ENCODE results near the gene RORC.

RORC gene

GRCh38 chr1:151819227-151819835 is 12.3 kb downstream of the RORC start:
- no peaks in the 10 kb centered on the region for H3K9me3 ChIP-seq (ENCODE audit: control insufficient read depth in 1 of 2, low read length in 2 of 2)
- H3K27me3 ChIP-seq (ENCODE audit: control insufficient read depth in 1 of 2, insufficient read depth in 2 of 2, low read length in 2 of 2): no peaks in the 10 kb centered on the region
- no peak overlapping the region for H3K4me3 ChIP-seq (ENCODE audit: low read depth in 1 of 2, low read length in 2 of 2)
- H3K27ac ChIP-seq (ENCODE audit: low read depth, low read length): no peak overlapping the region
- H3K4me1 ChIP-seq (ENCODE audit: control insufficient read depth in 1 of 2, insufficient read depth in 2 of 2, low read length in 2 of 2): peaks cover 4 to 6% of the 10 kb centered on the region in 2 donors
- peaks cover 0 to 31% of the 10 kb centered on the region in 2 donors for H3K36me3 ChIP-seq (ENCODE audit: control insufficient read depth in 1 of 2, insufficient read depth in 2 of 2, low read length in 2 of 2)
- no peak overlapping the region for H3K9ac ChIP-seq (ENCODE audit: low read depth in 1 of 2, low read length in 2 of 2)

- Histone ChIP-seq H3K4me1 (ENCODE audit: control insufficient read depth in 1 of 2, insufficient read depth in 2 of 2, low read length in 2 of 2) (peaks cover 4 to 6% of the 10 kb centered on the region in 2 donors), H3K4me3 (ENCODE audit: low read depth in 1 of 2, low read length in 2 of 2) (no peak overlapping the region), H3K9ac (ENCODE audit: low read depth in 1 of 2, low read length in 2 of 2) (no peak overlapping the region), H3K27ac (ENCODE audit: low read depth, low read length) (no peak overlapping the region), H3K27me3 (ENCODE audit: control insufficient read depth in 1 of 2, insufficient read depth in 2 of 2, low read length in 2 of 2) (no peaks in the 10 kb centered on the region), H3K9me3 (ENCODE audit: control insufficient read depth in 1 of 2, low read length in 2 of 2) (no peaks in the 10 kb centered on the region), H3K36me3 (ENCODE audit: control insufficient read depth in 1 of 2, insufficient read depth in 2 of 2, low read length in 2 of 2) (peaks cover 0 to 40% of the 10 kb centered on the region in 2 donors)
Measured at GRCh38 chr1:151817353-151817730, 14.3 kb downstream of the RORC start.

GRCh38 chr1:151816548-151817352 is 14.9 kb downstream of the RORC start:
- peaks cover 4 to 6% of the 10 kb centered on the region in 2 donors for H3K4me1 ChIP-seq (ENCODE audit: control insufficient read depth in 1 of 2, insufficient read depth in 2 of 2, low read length in 2 of 2)
- no peak overlapping the region for H3K9ac ChIP-seq (ENCODE audit: low read depth in 1 of 2, low read length in 2 of 2)
- H3K9me3 ChIP-seq (ENCODE audit: control insufficient read depth in 1 of 2, low read length in 2 of 2): no peaks in the 10 kb centered on the region
- peaks cover 4 to 41% of the 10 kb centered on the region in 2 donors for H3K36me3 ChIP-seq (ENCODE audit: control insufficient read depth in 1 of 2, insufficient read depth in 2 of 2, low read length in 2 of 2)
- no peak overlapping the region for H3K27ac ChIP-seq (ENCODE audit: low read depth, low read length)
- H3K27me3 ChIP-seq (ENCODE audit: control insufficient read depth in 1 of 2, insufficient read depth in 2 of 2, low read length in 2 of 2): no peaks in the 10 kb centered on the region
- no peak overlapping the region for H3K4me3 ChIP-seq (ENCODE audit: low read depth in 1 of 2, low read length in 2 of 2)

GRCh38 chr1:151815716-151816327 is 15.8 kb downstream of the RORC start:
- H3K4me3 ChIP-seq (ENCODE audit: low read depth in 1 of 2, low read length in 2 of 2): no peak overlapping the region
- H3K36me3 ChIP-seq (ENCODE audit: control insufficient read depth in 1 of 2, insufficient read depth in 2 of 2, low read length in 2 of 2): peaks cover 4 to 48% of the 10 kb centered on the region in 2 donors
- no peak overlapping the region for H3K27ac ChIP-seq (ENCODE audit: low read depth, low read length)
- H3K9ac ChIP-seq (ENCODE audit: low read depth in 1 of 2, low read length in 2 of 2): no peak overlapping the region
- H3K4me1 ChIP-seq (ENCODE audit: control insufficient read depth in 1 of 2, insufficient read depth in 2 of 2, low read length in 2 of 2): peaks cover 0 to 6% of the 10 kb centered on the region in 2 donors
- H3K9me3 ChIP-seq (ENCODE audit: control insufficient read depth in 1 of 2, low read length in 2 of 2): no peaks in the 10 kb centered on the region
- H3K27me3 ChIP-seq (ENCODE audit: control insufficient read depth in 1 of 2, insufficient read depth in 2 of 2, low read length in 2 of 2): no peaks in the 10 kb centered on the region

GRCh38 chr1:151814971-151815545 is 16.5 kb downstream of the RORC start:
- H3K9ac ChIP-seq (ENCODE audit: low read depth in 1 of 2, low read length in 2 of 2): no peak overlapping the region
- no peaks in the 10 kb centered on the region for H3K9me3 ChIP-seq (ENCODE audit: control insufficient read depth in 1 of 2, low read length in 2 of 2)
- peaks cover 4 to 48% of the 10 kb centered on the region in 2 donors for H3K36me3 ChIP-seq (ENCODE audit: control insufficient read depth in 1 of 2, insufficient read depth in 2 of 2, low read length in 2 of 2)
- H3K4me1 ChIP-seq (ENCODE audit: control insufficient read depth in 1 of 2, insufficient read depth in 2 of 2, low read length in 2 of 2): peaks cover 0 to 4% of the 10 kb centered on the region in 2 donors
- no peaks in the 10 kb centered on the region for H3K27me3 ChIP-seq (ENCODE audit: control insufficient read depth in 1 of 2, insufficient read depth in 2 of 2, low read length in 2 of 2)
- H3K4me3 ChIP-seq (ENCODE audit: low read depth in 1 of 2, low read length in 2 of 2): no peak overlapping the region
- no peak overlapping the region for H3K27ac ChIP-seq (ENCODE audit: low read depth, low read length)

GRCh38 chr1:151814426-151814825 is 17.2 kb downstream of the RORC start:
- H3K36me3 ChIP-seq (ENCODE audit: control insufficient read depth in 1 of 2, insufficient read depth in 2 of 2, low read length in 2 of 2): peaks cover 4 to 53% of the 10 kb centered on the region in 2 donors
- no peak overlapping the region for H3K27ac ChIP-seq (ENCODE audit: low read depth, low read length)
- H3K4me1 ChIP-seq (ENCODE audit: control insufficient read depth in 1 of 2, insufficient read depth in 2 of 2, low read length in 2 of 2): peaks cover 0 to 4% of the 10 kb centered on the region in 2 donors
- no peak overlapping the region for H3K9ac ChIP-seq (ENCODE audit: low read depth in 1 of 2, low read length in 2 of 2)
- no peaks in the 10 kb centered on the region for H3K27me3 ChIP-seq (ENCODE audit: control insufficient read depth in 1 of 2, insufficient read depth in 2 of 2, low read length in 2 of 2)
- no peak overlapping the region for H3K4me3 ChIP-seq (ENCODE audit: low read depth in 1 of 2, low read length in 2 of 2)
- no peaks in the 10 kb centered on the region for H3K9me3 ChIP-seq (ENCODE audit: control insufficient read depth in 1 of 2, low read length in 2 of 2)

GRCh38 chr1:151813271-151813977 is 18.2 kb downstream of the RORC start:
- Histone ChIP-seq H3K27me3 (ENCODE audit: control insufficient read depth in 1 of 2, insufficient read depth in 2 of 2, low read length in 2 of 2) (no peaks in the 10 kb centered on the region), H3K9me3 (ENCODE audit: control insufficient read depth in 1 of 2, low read length in 2 of 2) (no peaks in the 10 kb centered on the region), H3K9ac (ENCODE audit: low read depth in 1 of 2, low read length in 2 of 2) (no peak overlapping the region), H3K36me3 (ENCODE audit: control insufficient read depth in 1 of 2, insufficient read depth in 2 of 2, low read length in 2 of 2) (peaks cover 4 to 55% of the 10 kb centered on the region in 2 donors), H3K27ac (ENCODE audit: low read depth, low read length) (no peak overlapping the region), H3K4me1 (ENCODE audit: control insufficient read depth in 1 of 2, insufficient read depth in 2 of 2, low read length in 2 of 2) (peaks cover 0 to 4% of the 10 kb centered on the region in 2 donors), H3K4me3 (ENCODE audit: low read depth in 1 of 2, low read length in 2 of 2) (no peak overlapping the region)

- no peaks in the 10 kb centered on the region for H3K27me3 ChIP-seq (ENCODE audit: control insufficient read depth in 1 of 2, insufficient read depth in 2 of 2, low read length in 2 of 2)
- H3K9me3 ChIP-seq (ENCODE audit: control insufficient read depth in 1 of 2, low read length in 2 of 2): no peaks in the 10 kb centered on the region
- H3K4me3 ChIP-seq (ENCODE audit: low read depth in 1 of 2, low read length in 2 of 2): no peak overlapping the region
- H3K4me1 ChIP-seq (ENCODE audit: control insufficient read depth in 1 of 2, insufficient read depth in 2 of 2, low read length in 2 of 2): peaks cover 0 to 4% of the 10 kb centered on the region in 2 donors
- peaks cover 4 to 44% of the 10 kb centered on the region in 2 donors for H3K36me3 ChIP-seq (ENCODE audit: control insufficient read depth in 1 of 2, insufficient read depth in 2 of 2, low read length in 2 of 2)
- no peak overlapping the region for H3K27ac ChIP-seq (ENCODE audit: low read depth, low read length)
- no peak overlapping the region for H3K9ac ChIP-seq (ENCODE audit: low read depth in 1 of 2, low read length in 2 of 2)
Measured at GRCh38 chr1:151811181-151811580, 20.4 kb downstream of the RORC start.

GRCh38 chr1:151809985-151810556 is 21.5 kb downstream of the RORC start:
- no peak overlapping the region for H3K4me3 ChIP-seq (ENCODE audit: low read depth in 1 of 2, low read length in 2 of 2)
- H3K27me3 ChIP-seq (ENCODE audit: control insufficient read depth in 1 of 2, insufficient read depth in 2 of 2, low read length in 2 of 2): no peaks in the 10 kb centered on the region
- H3K9me3 ChIP-seq (ENCODE audit: control insufficient read depth in 1 of 2, low read length in 2 of 2): no peaks in the 10 kb centered on the region
- no peak overlapping the region for H3K27ac ChIP-seq (ENCODE audit: low read depth, low read length)
- no peaks in the 10 kb centered on the region for H3K4me1 ChIP-seq (ENCODE audit: control insufficient read depth in 1 of 2, insufficient read depth in 2 of 2, low read length in 2 of 2)
- peaks cover 4 to 35% of the 10 kb centered on the region in 2 donors for H3K36me3 ChIP-seq (ENCODE audit: control insufficient read depth in 1 of 2, insufficient read depth in 2 of 2, low read length in 2 of 2)
- H3K9ac ChIP-seq (ENCODE audit: low read depth in 1 of 2, low read length in 2 of 2): no peak overlapping the region

All from duodenal mucosa (tissue), 2 donors.